HG03045 (cell line): ENCODE measurements around the gene LACTBL1.

ENCODE experiments used
- ATAC-seq: cut with Tn5 transposase; IDR thresholded peaks from one replicate; pipeline ENCODE4 v1.9.1; 2021; ENCODE audit warnings: mild to moderate bottlenecking, moderate library complexity; ENCODE audit not compliant: unreplicated experiment

The LACTBL1 gene

GRCh38 chr1:22914633-22915217, 57.9 kb downstream of the LACTBL1 start:
- no peak for ATAC-seq

DNA sequence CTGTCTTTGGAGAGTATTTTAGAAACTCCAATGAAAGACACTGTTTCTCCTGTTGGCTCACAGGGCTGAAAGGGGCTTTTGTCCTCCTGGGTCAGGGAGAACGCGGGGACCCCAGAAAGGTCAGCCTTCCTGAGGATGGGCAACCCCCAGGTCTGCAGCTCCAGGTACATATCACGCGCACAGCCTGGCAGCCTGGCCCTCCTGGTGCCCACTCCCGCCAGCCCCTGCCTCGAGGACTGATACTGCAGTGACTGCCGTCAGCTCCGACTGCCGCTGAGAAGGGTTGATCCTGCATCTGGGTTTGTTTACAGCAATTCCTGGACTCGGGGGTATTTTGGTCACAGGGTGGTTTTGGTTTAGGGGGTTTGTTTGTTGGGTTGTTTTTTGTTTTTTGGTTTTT, 58.5 kb downstream of the LACTBL1 start:
- no peak for ATAC-seq

GRCh38 chr1:22913421-22914141, 59.1 kb downstream of the LACTBL1 start:
- ATAC-seq, result no peak

DNA sequence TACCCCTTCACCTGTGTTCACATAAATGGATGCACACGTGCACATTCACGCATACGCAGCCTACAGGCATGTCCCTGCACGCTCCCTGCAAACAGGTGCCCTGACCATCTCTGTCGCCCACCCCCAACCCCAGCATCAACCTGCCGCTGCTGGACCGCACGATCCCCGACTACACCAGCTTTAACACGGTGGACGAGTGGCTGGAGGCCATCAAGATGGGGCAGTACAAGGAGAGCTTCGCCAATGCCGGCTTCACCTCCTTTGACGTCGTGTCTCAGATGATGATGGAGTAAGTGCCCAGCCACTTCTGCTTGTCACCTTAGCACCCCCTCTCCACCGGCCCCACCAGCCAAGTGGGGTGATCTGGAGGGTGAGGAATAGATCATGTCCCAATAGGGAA, 60.4 kb downstream of the LACTBL1 start:
- ATAC-seq, result no peak

DNA sequence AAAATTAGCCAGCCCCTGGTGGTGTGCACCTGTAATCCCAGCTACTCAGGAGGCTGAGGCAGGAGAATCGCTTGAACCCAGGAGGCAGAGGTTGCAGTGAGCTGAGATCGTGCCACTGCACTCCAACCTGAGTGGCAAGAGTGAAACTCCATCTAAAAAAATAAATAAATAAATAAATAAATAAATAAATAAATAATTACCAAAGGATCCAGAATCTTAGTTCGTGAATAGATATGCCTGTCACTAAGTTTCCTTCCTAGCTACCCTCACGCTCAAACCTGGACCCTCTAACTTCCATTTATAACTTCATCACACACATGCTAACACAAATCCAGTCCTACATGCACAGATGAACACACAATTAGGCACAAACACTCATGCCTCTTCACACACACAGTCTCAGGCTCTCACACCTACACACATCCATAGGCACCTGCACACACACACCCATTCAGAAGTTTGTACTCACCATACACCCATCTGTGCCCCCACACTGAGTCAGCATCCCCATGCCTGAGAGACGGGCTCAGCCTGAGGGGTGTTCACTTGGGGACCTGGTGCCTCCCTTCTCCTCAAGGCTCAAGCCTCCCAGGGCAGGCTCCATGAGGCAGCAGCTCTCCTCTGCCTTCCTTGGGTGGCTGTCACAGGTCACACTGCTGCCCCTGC, 61.5 kb downstream of the LACTBL1 start:
- ATAC-seq, result no peak

GRCh38 chr1:22910286-22910685, 62.4 kb downstream of the LACTBL1 start:
- ATAC-seq, result no peak

DNA sequence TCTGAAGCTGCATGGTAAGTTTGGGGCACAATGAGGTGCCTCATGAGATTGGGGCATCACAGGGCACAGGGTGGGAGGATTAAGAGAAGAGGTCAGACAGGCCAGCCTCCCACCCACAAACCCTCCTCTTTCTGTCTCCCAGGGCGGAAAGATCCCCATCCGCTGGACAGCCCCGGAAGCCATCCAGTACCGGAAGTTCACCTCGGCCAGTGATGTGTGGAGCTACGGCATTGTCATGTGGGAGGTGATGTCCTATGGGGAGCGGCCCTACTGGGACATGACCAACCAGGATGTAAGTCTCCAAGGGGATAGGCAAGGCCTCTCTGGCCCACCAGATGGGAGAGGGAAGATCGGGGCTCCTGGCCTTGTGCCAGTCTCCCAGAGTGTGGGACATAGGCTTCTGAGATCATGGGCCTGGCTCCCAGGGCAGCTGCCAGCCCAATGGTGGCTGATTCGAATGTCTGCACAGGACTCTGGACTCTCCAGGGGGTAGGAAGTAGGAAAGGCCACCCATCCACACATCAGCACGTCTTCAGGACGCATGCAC, 63.7 kb downstream of the LACTBL1 start:
- no peak for ATAC-seq

GRCh38 chr1:22907528-22907927, 65.1 kb downstream of the LACTBL1 start:
- ATAC-seq, result no peak

GRCh38 chr1:22906968-22907367, 65.7 kb downstream of the LACTBL1 start:
- ATAC-seq, result no peak

- ATAC-seq, result no peak
Observed at GRCh38 chr1:22903113-22903512, 69.6 kb downstream of the LACTBL1 start.
